Neural cell (in vitro differentiated cells): ENCODE data around the gene MYO9B.

Experiments
- CTCF ChIP-seq: fragments of 450-650 bp; IDR thresholded peaks from 2 replicates; pipeline ENCODE4 v1.5.1; 2014; ENCODE audit warnings: antibody characterized with exemption, mild to moderate bottlenecking, moderate library complexity; ENCODE audit not compliant: poor library complexity, severe bottlenecking
- EP300 ChIP-seq: fragments of 450-650 bp; conservative IDR thresholded peaks from 2 replicates; pipeline ENCODE4 v1.6.1; 2014; ENCODE audit warnings: antibody characterized with exemption, mild to moderate bottlenecking, moderate library complexity; ENCODE audit not compliant: poor library complexity, severe bottlenecking
- EZH2 ChIP-seq: fragments of 200-600, 300-800 bp; shearing (Covaris generic), sonication (generic); IDR thresholded peaks from 2 replicates; pipeline ENCODE4 v1.6.1; 2014; ENCODE audit warnings: antibody characterized with exemption, low read length, borderline replicate concordance, mild to moderate bottlenecking; ENCODE audit not compliant: insufficient read depth, poor library complexity, severe bottlenecking
- MXI1 ChIP-seq: fragments of 450-650 bp; conservative IDR thresholded peaks from 2 replicates; pipeline ENCODE4 v1.6.1; 2014; ENCODE audit warnings: antibody characterized with exemption, mild to moderate bottlenecking; ENCODE audit not compliant: poor library complexity, severe bottlenecking
- POLR2AphosphoS5 ChIP-seq: IDR thresholded peaks from 2 replicates; pipeline ENCODE4 v1.6.1; 2012
- SMC3 ChIP-seq: fragments of 450-650 bp; conservative IDR thresholded peaks from 2 replicates; pipeline ENCODE4 v1.6.1; 2014; ENCODE audit warnings: antibody characterized with exemption, mild to moderate bottlenecking, moderate library complexity; ENCODE audit not compliant: poor library complexity

- TF ChIP-seq POLR2AphosphoS5 = no peak
- TF ChIP-seq CTCF = no peak
- TF ChIP-seq EZH2 = no peak
- no peak for TF ChIP-seq MXI1
- TF ChIP-seq EP300 = no peak
- no peak for TF ChIP-seq SMC3
Measured at GRCh38 chr19:17136617-17137016, 61.0 kb downstream of the MYO9B start.
